ENCODE results near the gene OGFOD2.

OGFOD2 gene

GRCh38 chr12:122977153-122977552, 2.1 kb downstream of the OGFOD2 start:
- DNase-seq (ENCODE audit: low read depth in 2 of 2): no peak

- DNase-seq (ENCODE audit: low read depth in 2 of 2): no peak
These were observed 2.8 kb downstream of the OGFOD2 start for GRCh38 chr12:122977655-122978392.

GRCh38 chr12:122978507-122978955, 3.5 kb downstream of the OGFOD2 start:
- no peak for DNase-seq (ENCODE audit: low read depth in 2 of 2)

- DNase-seq (ENCODE audit: low read depth in 2 of 2): no peak
These were observed 4.2 kb downstream of the OGFOD2 start for GRCh38 chr12:122979001-122979907.

GRCh38 chr12:122979908-122980182, 4.8 kb downstream of the OGFOD2 start:
- no peak for DNase-seq (ENCODE audit: low read depth in 2 of 2)

GRCh38 chr12:122980183-122981035, 5.4 kb downstream of the OGFOD2 start, which contains the start of gene ARL6IP4:
Gene ARL6IP4, plus strand, starts transcription at chr12:122980681. Its CDS starts 459 bp downstream, at chr12:122981140.
- peak; percentile 25 to 53 for DNase-seq (ENCODE audit: low read depth in 2 of 2)

GRCh38 chr12:122981036-122981471, 6.0 kb downstream of the OGFOD2 start:
- no peak for DNase-seq (ENCODE audit: low read depth in 2 of 2)

- DNase-seq (ENCODE audit: low read depth in 2 of 2): no peak
These were observed 6.8 kb downstream of the OGFOD2 start for GRCh38 chr12:122981587-122982476.

GRCh38 chr12:122982477-122982815, 7.4 kb downstream of the OGFOD2 start:
- DNase-seq (ENCODE audit: low read depth in 2 of 2): no peak

- no peak for DNase-seq (ENCODE audit: low read depth in 2 of 2)
These were observed 8.1 kb downstream of the OGFOD2 start for GRCh38 chr12:122982963-122983788.

GRCh38 chr12:122983789-122984515, 8.9 kb downstream of the OGFOD2 start:
- DNase-seq (ENCODE audit: low read depth in 2 of 2): no peak

GRCh38 chr12:122984612-122985337, 9.7 kb downstream of the OGFOD2 start:
- no peak for DNase-seq (ENCODE audit: low read depth in 2 of 2)

- no peak for DNase-seq (ENCODE audit: low read depth in 2 of 2)
These were observed 10.6 kb downstream of the OGFOD2 start for GRCh38 chr12:122985338-122986257.

- DNase-seq (ENCODE audit: low read depth in 2 of 2): no peak
These were observed 11.3 kb downstream of the OGFOD2 start for GRCh38 chr12:122986258-122986871.

GRCh38 chr12:122987086-122987951, 12.3 kb downstream of the OGFOD2 start:
- no peak for DNase-seq (ENCODE audit: low read depth in 2 of 2)

- DNase-seq (ENCODE audit: low read depth in 2 of 2): no peak
These were observed 13.0 kb downstream of the OGFOD2 start for GRCh38 chr12:122988036-122988435.

Measured in stimulated activated CD4-positive, alpha-beta T cell treated with anti-CD3 and anti-CD28 coated beads, Interleukin-15, amount 100 ng/mL, for 48 hours (primary cell).